Choroid plexus epithelial cell (primary cell): ENCODE results near the gene HYCC1.

Source experiments
- DNase-seq: peaks from one replicate; pipeline ENCODE4 v3.0.0-alpha.2; 2010; ENCODE audit warnings: low read depth
- H3K4me3 ChIP-seq: 2 replicates; pipeline ENCODE4 v1.5.1; 2011; ENCODE audit warnings: low read depth, mild to moderate bottlenecking, control low read depth, low read length, moderate library complexity
- CTCF ChIP-seq: conservative IDR thresholded peaks from 2 replicates; pipeline ENCODE4 v1.5.1; 2011; ENCODE audit warnings: low read depth, mild to moderate bottlenecking, control low read depth, inconsistent platforms, low read length, moderate library complexity

HYCC1 gene

GRCh38 chr7:23022258-23022769, 8.4 kb upstream of the HYCC1 start:
- no peak overlapping the region for H3K4me3 ChIP-seq
- peak; percentile 91 for DNase-seq
- no peak for TF ChIP-seq CTCF

- TF ChIP-seq CTCF: no peak
- no peak for DNase-seq
- no peak overlapping the region for H3K4me3 ChIP-seq
These were observed 7.7 kb upstream of the HYCC1 start for GRCh38 chr7:23021596-23021995.

GRCh38 chr7:23020742-23021401, 6.9 kb upstream of the HYCC1 start:
- no peak overlapping the region for H3K4me3 ChIP-seq
- DNase-seq: peak; percentile 71
- no peak for TF ChIP-seq CTCF

GRCh38 chr7:23018750-23019149, 4.8 kb upstream of the HYCC1 start:
- DNase-seq: no peak
- no peak for TF ChIP-seq CTCF

GRCh38 chr7:23017309-23017708, 3.4 kb upstream of the HYCC1 start:
- TF ChIP-seq CTCF: no peak
- H3K4me3 ChIP-seq: no peak overlapping the region
- DNase-seq: no peak

More at GRCh38 chr7:23018750-23019149, 4.8 kb upstream of the HYCC1 start:
- no peak overlapping the region for H3K4me3 ChIP-seq

- H3K4me3 ChIP-seq: no peak overlapping the region
- no peak for DNase-seq
- no peak for TF ChIP-seq CTCF
These were observed 2.7 kb upstream of the HYCC1 start for GRCh38 chr7:23016345-23017253.

GRCh38 chr7:23014681-23015080, 751 bp upstream of the HYCC1 start:
- TF ChIP-seq CTCF: no peak
- DNase-seq: no peak
- peak overlapping the region; percentile 36 for H3K4me3 ChIP-seq
